Ishikawa (cell line): Measurements from ENCODE around the gene GHITM.

Source experiments
- CEBPB ChIP-seq: IDR thresholded peaks from 2 replicates; pipeline ENCODE4 v1.6.1; 2012
- CREB1 ChIP-seq: IDR thresholded peaks from 2 replicates; pipeline ENCODE4 v1.6.1; 2012; ENCODE audit warnings: low read depth
- EGR1 ChIP-seq: IDR thresholded peaks from 2 replicates; pipeline ENCODE4 v1.6.1; 2012
- EP300 ChIP-seq: IDR thresholded peaks from 2 replicates; pipeline ENCODE4 v1.6.1; 2012; ENCODE audit warnings: borderline replicate concordance
- FOXM1 ChIP-seq: IDR thresholded peaks from 2 replicates; pipeline ENCODE4 v1.6.1; 2012; ENCODE audit warnings: low read depth, borderline replicate concordance
- MAX ChIP-seq: IDR thresholded peaks from 2 replicates; pipeline ENCODE4 v1.6.1; 2012
- NFIC ChIP-seq: IDR thresholded peaks from 2 replicates; pipeline ENCODE4 v1.6.1; 2012
- RAD21 ChIP-seq: IDR thresholded peaks from 2 replicates; pipeline ENCODE4 v1.6.1; 2012; ENCODE audit warnings: low read depth
- TAF1 ChIP-seq: IDR thresholded peaks from 2 replicates; pipeline ENCODE4 v1.6.1; 2012; ENCODE audit warnings: low read depth, mild to moderate bottlenecking
- TCF12 ChIP-seq: IDR thresholded peaks from 2 replicates; pipeline ENCODE4 v1.6.1; 2012; ENCODE audit warnings: low read depth
- TEAD4 ChIP-seq: IDR thresholded peaks from 2 replicates; pipeline ENCODE4 v1.6.1; 2012
- YY1 ChIP-seq: IDR thresholded peaks from 2 replicates; pipeline ENCODE4 v1.6.1; 2012; ENCODE audit warnings: low read depth
- ZBTB7A ChIP-seq: IDR thresholded peaks from 2 replicates; pipeline ENCODE4 v1.6.1; 2012; ENCODE audit warnings: low read depth
- TF ChIP-seq, protein P1 (sequence below): IDR thresholded peaks from 2 replicates; pipeline ENCODE4 v1.6.1; 2012; ENCODE audit warnings: low read depth, mild to moderate bottlenecking
- TF ChIP-seq, protein P2 (sequence below): IDR thresholded peaks from 2 replicates; pipeline ENCODE4 v1.6.1; 2012

GHITM gene

GRCh38 chr10:84196941-84197340, 57.6 kb downstream of the GHITM start:
- no peak for TF ChIP-seq NFIC
- TF ChIP-seq CEBPB, result no peak
- no peak for TF ChIP-seq EP300
- TF ChIP-seq TEAD4, result no peak
- no peak for TF ChIP-seq FOXM1
- no peak for TF ChIP-seq YY1
- TF ChIP-seq, protein P1, sequence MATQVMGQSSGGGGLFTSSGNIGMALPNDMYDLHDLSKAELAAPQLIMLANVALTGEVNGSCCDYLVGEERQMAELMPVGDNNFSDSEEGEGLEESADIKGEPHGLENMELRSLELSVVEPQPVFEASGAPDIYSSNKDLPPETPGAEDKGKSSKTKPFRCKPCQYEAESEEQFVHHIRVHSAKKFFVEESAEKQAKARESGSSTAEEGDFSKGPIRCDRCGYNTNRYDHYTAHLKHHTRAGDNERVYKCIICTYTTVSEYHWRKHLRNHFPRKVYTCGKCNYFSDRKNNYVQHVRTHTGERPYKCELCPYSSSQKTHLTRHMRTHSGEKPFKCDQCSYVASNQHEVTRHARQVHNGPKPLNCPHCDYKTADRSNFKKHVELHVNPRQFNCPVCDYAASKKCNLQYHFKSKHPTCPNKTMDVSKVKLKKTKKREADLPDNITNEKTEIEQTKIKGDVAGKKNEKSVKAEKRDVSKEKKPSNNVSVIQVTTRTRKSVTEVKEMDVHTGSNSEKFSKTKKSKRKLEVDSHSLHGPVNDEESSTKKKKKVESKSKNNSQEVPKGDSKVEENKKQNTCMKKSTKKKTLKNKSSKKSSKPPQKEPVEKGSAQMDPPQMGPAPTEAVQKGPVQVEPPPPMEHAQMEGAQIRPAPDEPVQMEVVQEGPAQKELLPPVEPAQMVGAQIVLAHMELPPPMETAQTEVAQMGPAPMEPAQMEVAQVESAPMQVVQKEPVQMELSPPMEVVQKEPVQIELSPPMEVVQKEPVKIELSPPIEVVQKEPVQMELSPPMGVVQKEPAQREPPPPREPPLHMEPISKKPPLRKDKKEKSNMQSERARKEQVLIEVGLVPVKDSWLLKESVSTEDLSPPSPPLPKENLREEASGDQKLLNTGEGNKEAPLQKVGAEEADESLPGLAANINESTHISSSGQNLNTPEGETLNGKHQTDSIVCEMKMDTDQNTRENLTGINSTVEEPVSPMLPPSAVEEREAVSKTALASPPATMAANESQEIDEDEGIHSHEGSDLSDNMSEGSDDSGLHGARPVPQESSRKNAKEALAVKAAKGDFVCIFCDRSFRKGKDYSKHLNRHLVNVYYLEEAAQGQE, result no peak
- TF ChIP-seq MAX, result no peak
- TF ChIP-seq RAD21, result no peak
- no peak for TF ChIP-seq TCF12
- TF ChIP-seq ZBTB7A, result no peak
- TF ChIP-seq EGR1, result no peak
- TF ChIP-seq CREB1, result no peak
- TF ChIP-seq, protein P2, sequence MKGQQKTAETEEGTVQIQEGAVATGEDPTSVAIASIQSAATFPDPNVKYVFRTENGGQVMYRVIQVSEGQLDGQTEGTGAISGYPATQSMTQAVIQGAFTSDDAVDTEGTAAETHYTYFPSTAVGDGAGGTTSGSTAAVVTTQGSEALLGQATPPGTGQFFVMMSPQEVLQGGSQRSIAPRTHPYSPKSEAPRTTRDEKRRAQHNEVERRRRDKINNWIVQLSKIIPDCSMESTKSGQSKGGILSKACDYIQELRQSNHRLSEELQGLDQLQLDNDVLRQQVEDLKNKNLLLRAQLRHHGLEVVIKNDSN, result no peak
- no peak for TF ChIP-seq TAF1

DNA sequence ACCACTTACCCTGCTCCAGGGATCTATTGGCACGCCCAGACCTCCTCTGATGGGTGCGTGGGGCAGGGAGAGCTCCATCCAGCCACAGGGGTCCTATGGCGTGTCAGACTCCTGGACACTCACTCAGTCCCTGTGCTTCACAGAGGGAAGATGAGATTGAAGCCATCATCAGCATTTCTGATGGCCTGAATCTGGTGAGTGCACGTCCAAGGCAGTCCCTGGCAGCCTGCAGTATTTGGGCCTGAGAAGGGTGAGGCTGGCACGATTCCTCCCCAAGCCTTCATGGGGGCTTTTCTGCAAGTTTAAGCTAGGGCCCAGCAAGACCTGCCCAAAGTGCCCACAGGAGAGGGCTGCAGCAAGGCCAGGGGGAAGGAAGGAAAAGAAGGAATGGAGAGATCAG, 58.3 kb downstream of the GHITM start:
- no peak for TF ChIP-seq NFIC
- no peak for TF ChIP-seq FOXM1
- TF ChIP-seq CREB1, result no peak
- TF ChIP-seq ZBTB7A, result no peak
- no peak for TF ChIP-seq TCF12
- TF ChIP-seq TAF1, result no peak
- TF ChIP-seq CEBPB, result no peak
- no peak for TF ChIP-seq TEAD4
- no peak for TF ChIP-seq RAD21
- TF ChIP-seq, protein P1, result no peak
- TF ChIP-seq EGR1, result no peak
- TF ChIP-seq YY1, result no peak
- TF ChIP-seq EP300, result no peak
- TF ChIP-seq MAX, result no peak
- TF ChIP-seq, protein P2, result no peak

- TF ChIP-seq EGR1 (no peak), TEAD4 (no peak), RAD21 (no peak), CEBPB (no peak), NFIC (no peak), ZBTB7A (no peak), FOXM1 (no peak), TAF1 (no peak), CREB1 (no peak), EP300 (no peak), YY1 (no peak)
- TF ChIP-seq, protein P1, result no peak
These were observed 59.1 kb downstream of the GHITM start for GRCh38 chr10:84198206-84198915.
